ENCODE results near the gene RXRG.

The RXRG gene

GRCh38 chr1:165402517-165403111, 42.3 kb downstream of the RXRG start:
- H3K36me3 ChIP-seq (replicated peaks; ENCODE audit: low read depth, low read length), result no peaks in the 10 kb centered on the region
- H3K9me3 ChIP-seq (ENCODE audit: insufficient read depth, low read length), result no peaks in the 10 kb centered on the region
- no peaks in the 10 kb centered on the region for H3K79me2 ChIP-seq (ENCODE audit: low read length)
- no peak overlapping the region for H3K4me3 ChIP-seq (ENCODE audit: low read length)
- H3K9ac ChIP-seq (ENCODE audit: low read length), result no peak overlapping the region
- peaks cover 2% of the 10 kb centered on the region; the same call in 1 of the 2 replicates for H4K20me1 ChIP-seq (ENCODE audit: insufficient read depth, low read length)
- H3K27ac ChIP-seq (ENCODE audit: low read length), result no peak overlapping the region
- TF ChIP-seq, protein P1, sequence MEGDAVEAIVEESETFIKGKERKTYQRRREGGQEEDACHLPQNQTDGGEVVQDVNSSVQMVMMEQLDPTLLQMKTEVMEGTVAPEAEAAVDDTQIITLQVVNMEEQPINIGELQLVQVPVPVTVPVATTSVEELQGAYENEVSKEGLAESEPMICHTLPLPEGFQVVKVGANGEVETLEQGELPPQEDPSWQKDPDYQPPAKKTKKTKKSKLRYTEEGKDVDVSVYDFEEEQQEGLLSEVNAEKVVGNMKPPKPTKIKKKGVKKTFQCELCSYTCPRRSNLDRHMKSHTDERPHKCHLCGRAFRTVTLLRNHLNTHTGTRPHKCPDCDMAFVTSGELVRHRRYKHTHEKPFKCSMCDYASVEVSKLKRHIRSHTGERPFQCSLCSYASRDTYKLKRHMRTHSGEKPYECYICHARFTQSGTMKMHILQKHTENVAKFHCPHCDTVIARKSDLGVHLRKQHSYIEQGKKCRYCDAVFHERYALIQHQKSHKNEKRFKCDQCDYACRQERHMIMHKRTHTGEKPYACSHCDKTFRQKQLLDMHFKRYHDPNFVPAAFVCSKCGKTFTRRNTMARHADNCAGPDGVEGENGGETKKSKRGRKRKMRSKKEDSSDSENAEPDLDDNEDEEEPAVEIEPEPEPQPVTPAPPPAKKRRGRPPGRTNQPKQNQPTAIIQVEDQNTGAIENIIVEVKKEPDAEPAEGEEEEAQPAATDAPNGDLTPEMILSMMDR (IDR thresholded peaks at IDR 0.05; ENCODE audit: low read depth, low read length), result no peak
- no peak for TF ChIP-seq EZH2phosphoT487 (IDR thresholded peaks at IDR 0.05; ENCODE audit: low read depth)
- no peaks in the 10 kb centered on the region for H3K4me1 ChIP-seq (ENCODE audit: low read length)
- no peak overlapping the region for H2AFZ ChIP-seq (ENCODE audit: low read depth, low read length)
- H3K27me3 ChIP-seq (ENCODE audit: low read depth, low read length), result peaks cover 85% of the 10 kb centered on the region
- no peak overlapping the region for H3K4me2 ChIP-seq (ENCODE audit: low read length)

- Histone ChIP-seq H2AFZ (ENCODE audit: low read depth, low read length) (no peak overlapping the region), H3K4me3 (ENCODE audit: low read length) (no peak overlapping the region), H3K4me2 (ENCODE audit: low read length) (no peak overlapping the region), H3K79me2 (ENCODE audit: low read length) (no peaks in the 10 kb centered on the region), H3K36me3 (replicated peaks; ENCODE audit: low read depth, low read length) (no peaks in the 10 kb centered on the region), H3K4me1 (ENCODE audit: low read length) (peaks cover 13% of the 10 kb centered on the region), H3K9me3 (ENCODE audit: insufficient read depth, low read length) (no peaks in the 10 kb centered on the region), H4K20me1 (ENCODE audit: insufficient read depth, low read length) (peaks cover 29% of the 10 kb centered on the region; the same call in 1 of the 2 replicates), H3K27me3 (ENCODE audit: low read depth, low read length) (peaks cover 91% of the 10 kb centered on the region), H3K9ac (ENCODE audit: low read length) (no peak overlapping the region), H3K27ac (ENCODE audit: low read length) (no peak overlapping the region)
- no peak for TF ChIP-seq EZH2phosphoT487 (IDR thresholded peaks at IDR 0.05; ENCODE audit: low read depth)
- TF ChIP-seq, protein P1 (IDR thresholded peaks at IDR 0.05; ENCODE audit: low read depth, low read length), result no peak
These were observed 47.0 kb downstream of the RXRG start for GRCh38 chr1:165397944-165398343.

GRCh38 chr1:165395901-165396300, 49.0 kb downstream of the RXRG start:
- no peaks in the 10 kb centered on the region for H3K9me3 ChIP-seq (ENCODE audit: insufficient read depth, low read length)
- TF ChIP-seq EZH2phosphoT487 (IDR thresholded peaks at IDR 0.05; ENCODE audit: low read depth), result no peak
- TF ChIP-seq, protein P1 (IDR thresholded peaks at IDR 0.05; ENCODE audit: low read depth, low read length), result no peak
- H3K9ac ChIP-seq (ENCODE audit: low read length), result no peak overlapping the region
- H3K27me3 ChIP-seq (ENCODE audit: low read depth, low read length), result peaks cover 90% of the 10 kb centered on the region
- H3K27ac ChIP-seq (ENCODE audit: low read length), result no peak overlapping the region
- no peaks in the 10 kb centered on the region for H3K79me2 ChIP-seq (ENCODE audit: low read length)
- H3K4me3 ChIP-seq (ENCODE audit: low read length), result no peak overlapping the region
- H3K4me1 ChIP-seq (ENCODE audit: low read length), result peaks cover 13% of the 10 kb centered on the region
- H4K20me1 ChIP-seq (ENCODE audit: insufficient read depth, low read length), result peaks cover 41% of the 10 kb centered on the region
- no peaks in the 10 kb centered on the region for H3K36me3 ChIP-seq (replicated peaks; ENCODE audit: low read depth, low read length)
- no peak overlapping the region for H3K4me2 ChIP-seq (ENCODE audit: low read length)
- no peak overlapping the region for H2AFZ ChIP-seq (ENCODE audit: low read depth, low read length)

DNA sequence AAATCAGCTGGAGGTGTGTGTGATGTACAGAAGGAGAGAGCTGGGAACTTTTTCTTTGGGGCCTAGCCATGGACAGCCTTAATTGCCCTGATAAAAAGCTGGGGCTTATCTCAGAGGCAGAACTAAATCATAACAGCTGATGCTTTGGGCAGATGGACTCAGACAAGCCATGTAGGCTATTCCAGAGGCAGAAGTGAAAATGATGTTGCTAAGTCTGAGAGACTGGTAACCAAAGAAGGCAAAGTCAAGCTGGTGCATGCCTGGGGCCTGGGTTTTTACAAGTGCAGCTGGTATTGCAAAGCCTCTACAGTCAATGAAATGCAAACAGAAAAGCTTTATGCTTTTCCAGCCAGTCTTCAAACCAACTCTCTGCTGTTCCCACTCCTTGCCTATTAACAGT, 49.4 kb downstream of the RXRG start:
- Histone ChIP-seq H2AFZ (ENCODE audit: low read depth, low read length) (no peak overlapping the region), H3K79me2 (ENCODE audit: low read length) (no peaks in the 10 kb centered on the region), H3K9me3 (ENCODE audit: insufficient read depth, low read length) (no peaks in the 10 kb centered on the region), H3K4me2 (ENCODE audit: low read length) (no peak overlapping the region), H3K4me3 (ENCODE audit: low read length) (no peak overlapping the region), H3K27me3 (ENCODE audit: low read depth, low read length) (peaks cover 90% of the 10 kb centered on the region), H3K4me1 (ENCODE audit: low read length) (peaks cover 13% of the 10 kb centered on the region), H4K20me1 (ENCODE audit: insufficient read depth, low read length) (peaks cover 45% of the 10 kb centered on the region), H3K27ac (ENCODE audit: low read length) (no peak overlapping the region), H3K36me3 (replicated peaks; ENCODE audit: low read depth, low read length) (no peaks in the 10 kb centered on the region), H3K9ac (ENCODE audit: low read length) (no peak overlapping the region)
- TF ChIP-seq, protein P1 (IDR thresholded peaks at IDR 0.05; ENCODE audit: low read depth, low read length), result no peak
- TF ChIP-seq EZH2phosphoT487 (IDR thresholded peaks at IDR 0.05; ENCODE audit: low read depth), result no peak
